SK-N-SH treated with all-trans-retinoic acid at 6 μM for 48 hours (cell line): ENCODE results near the gene DHRS12.

Experiments used
- ATAC-seq: fragments of 200-7000 bp; cut with Tn5 transposase; 3 replicates; pipeline ENCODE4 v1.9.1; 2020; ENCODE audit warnings: mild to moderate bottlenecking, moderate library complexity
- ARNTL ChIP-seq: fragments of 450-650 bp; formaldehyde crosslinking; IDR thresholded peaks from 2 replicates; pipeline ENCODE4 v1.5.0; 2020; ENCODE audit warnings: low read depth, mild to moderate bottlenecking, moderate library complexity, borderline replicate concordance
- BACH2 ChIP-seq: fragments of 250-450 bp; sonication (Bioruptor Pico); IDR thresholded peaks from 2 replicates; pipeline ENCODE4 v1.9.0; 2021; ENCODE audit warnings: mild to moderate bottlenecking, borderline replicate concordance
- CREB5 ChIP-seq: fragments of 250-450 bp; sonication (Bioruptor Pico); IDR thresholded peaks from 2 replicates; pipeline ENCODE4 v1.5.1; 2020; ENCODE audit warnings: low read depth, mild to moderate bottlenecking, moderate library complexity
- CSDC2 ChIP-seq: fragments of 250-450 bp; sonication (Bioruptor Pico); IDR thresholded peaks from 2 replicates; pipeline ENCODE4 v1.5.0; 2020; ENCODE audit warnings: mild to moderate bottlenecking, moderate library complexity
- CSRNP3 ChIP-seq: fragments of 250-450 bp; sonication (Bioruptor Pico); IDR thresholded peaks from 2 replicates; pipeline ENCODE4 v1.5.1; 2021; ENCODE audit warnings: mild to moderate bottlenecking, moderate library complexity
- ESRRG ChIP-seq: fragments of 250-450 bp; sonication (Bioruptor Pico); IDR thresholded peaks from 2 replicates; pipeline ENCODE4 v1.6.1; 2021; ENCODE audit warnings: mild to moderate bottlenecking
- GLIS3 ChIP-seq: fragments of 250-450 bp; sonication (Bioruptor Pico); IDR thresholded peaks from 2 replicates; pipeline ENCODE4 v1.5.0; 2020; ENCODE audit warnings: mild to moderate bottlenecking, moderate library complexity
- ISL1 ChIP-seq: fragments of 250-450 bp; sonication (Bioruptor Pico); IDR thresholded peaks from 2 replicates; pipeline ENCODE4 v2.1.2; 2022; ENCODE audit warnings: mild to moderate bottlenecking, moderate library complexity
- OSR1 ChIP-seq: fragments of 250-450 bp; sonication (Bioruptor Pico); IDR thresholded peaks from 2 replicates; pipeline ENCODE4 v1.8.0; 2022; ENCODE audit warnings: moderate library complexity, mild to moderate bottlenecking, inconsistent platforms
- PATZ1 ChIP-seq: fragments of 250-450 bp; sonication (Bioruptor Pico); IDR thresholded peaks from 2 replicates; pipeline ENCODE4 v1.8.0; 2020; ENCODE audit warnings: mild to moderate bottlenecking, moderate library complexity, borderline replicate concordance
- PPARA ChIP-seq: fragments of 250-450 bp; sonication (Bioruptor Pico); IDR thresholded peaks from 2 replicates; pipeline ENCODE4 v1.5.0; 2020; ENCODE audit warnings: mild to moderate bottlenecking, borderline replicate concordance
- RARB ChIP-seq: fragments of 250-450 bp; sonication (Bioruptor Pico); IDR thresholded peaks from 2 replicates; pipeline ENCODE4 v1.8.0; 2021; ENCODE audit warnings: mild to moderate bottlenecking, moderate library complexity
- SNAI2 ChIP-seq: fragments of 250-450 bp; sonication (Bioruptor Pico); IDR thresholded peaks from 2 replicates; pipeline ENCODE4 v1.5.0; 2020; ENCODE audit warnings: mild to moderate bottlenecking, moderate library complexity
- TCF4 ChIP-seq: fragments of 250-450 bp; sonication (Bioruptor Pico); IDR thresholded peaks from 2 replicates; pipeline ENCODE4 v1.8.0; 2021; ENCODE audit warnings: mild to moderate bottlenecking, moderate library complexity, borderline replicate concordance
- TOX ChIP-seq: fragments of 250-450 bp; sonication (Bioruptor Pico); IDR thresholded peaks from 2 replicates; pipeline ENCODE4 v1.8.0; 2021; ENCODE audit warnings: mild to moderate bottlenecking, moderate library complexity, borderline replicate concordance
- TSHZ2 ChIP-seq: fragments of 250-450 bp; sonication (Bioruptor Pico); IDR thresholded peaks from 2 replicates; pipeline ENCODE4 v1.5.0; 2020; ENCODE audit warnings: mild to moderate bottlenecking, moderate library complexity
- ZC3H10 ChIP-seq: fragments of 250-450 bp; sonication (Bioruptor Pico); IDR thresholded peaks from 2 replicates; pipeline ENCODE4 v1.5.1; 2021; ENCODE audit warnings: mild to moderate bottlenecking, moderate library complexity
- ZFP3 ChIP-seq: fragments of 250-450 bp; sonication (Bioruptor Pico); IDR thresholded peaks from 2 replicates; pipeline ENCODE4 v1.5.0; 2020; ENCODE audit warnings: mild to moderate bottlenecking, moderate library complexity
- ZFP30 ChIP-seq: fragments of 450-650 bp; formaldehyde crosslinking; IDR thresholded peaks from 2 replicates; pipeline ENCODE4 v1.5.0; 2022; ENCODE audit warnings: mild to moderate bottlenecking, moderate library complexity
- ZNF565 ChIP-seq: fragments of 450-650 bp; formaldehyde crosslinking; conservative IDR thresholded peaks from 2 replicates; pipeline ENCODE4 v1.5.0; 2020; ENCODE audit warnings: low read depth, mild to moderate bottlenecking, moderate library complexity
- ZNF70 ChIP-seq: fragments of 450-650 bp; formaldehyde crosslinking; IDR thresholded peaks from 2 replicates; pipeline ENCODE4 v1.5.0; 2020; ENCODE audit warnings: mild to moderate bottlenecking, moderate library complexity
- ZNF8 ChIP-seq: fragments of 450-650 bp; formaldehyde crosslinking; IDR thresholded peaks from 2 replicates; pipeline ENCODE4 v1.5.0; 2020; ENCODE audit warnings: mild to moderate bottlenecking, moderate library complexity

The DHRS12 gene

GRCh38 chr13:51781246-51782022, 22.5 kb downstream of the DHRS12 start (continued):
- no peak for TF ChIP-seq ZNF565 (CRISPR knock-in tag)

- no peak for ATAC-seq
- TF ChIP-seq ZNF565 (CRISPR knock-in tag), result no peak
These were observed 23.9 kb downstream of the DHRS12 start for GRCh38 chr13:51780099-51780498.

- TF ChIP-seq PPARA (no peak), CREB5 (CRISPR knock-in tag) (no peak), ISL1 (CRISPR knock-in tag) (no peak), ZNF70 (no peak), ZC3H10 (no peak), OSR1 (CRISPR knock-in tag) (no peak)
These were observed 25.6 kb downstream of the DHRS12 start for GRCh38 chr13:51778392-51778791.

GRCh38 chr13:51777921-51778320, 26.0 kb downstream of the DHRS12 start:
- no peak for TF ChIP-seq OSR1 (CRISPR knock-in tag)
- TF ChIP-seq ARNTL (CRISPR knock-in tag), result no peak
- no peak for TF ChIP-seq ZNF8
- no peak for TF ChIP-seq GLIS3 (CRISPR knock-in tag)
- TF ChIP-seq TOX (CRISPR knock-in tag), result no peak
- no peak for TF ChIP-seq ZNF70
- TF ChIP-seq CSDC2 (CRISPR knock-in tag), result no peak
- no peak for TF ChIP-seq ZFP3 (CRISPR knock-in tag)
- ATAC-seq, result no peak

More at GRCh38 chr13:51778392-51778791, 25.6 kb downstream of the DHRS12 start:
- ATAC-seq, result no peak

GRCh38 chr13:51776179-51776578, 27.8 kb downstream of the DHRS12 start:
- ATAC-seq, result no peak
- TF ChIP-seq GLIS3 (CRISPR knock-in tag), result no peak
- TF ChIP-seq ZFP3 (CRISPR knock-in tag), result no peak
- TF ChIP-seq ZNF70, result no peak
- TF ChIP-seq ESRRG, result no peak
- no peak for TF ChIP-seq TSHZ2
- no peak for TF ChIP-seq TCF4 (CRISPR knock-in tag)
- TF ChIP-seq OSR1 (CRISPR knock-in tag), result no peak
- no peak for TF ChIP-seq SNAI2
- TF ChIP-seq RARB, result no peak
- no peak for TF ChIP-seq ZFP30 (CRISPR knock-in tag)
- TF ChIP-seq CREB5 (CRISPR knock-in tag), result no peak
- no peak for TF ChIP-seq CSRNP3 (CRISPR knock-in tag)
- no peak for TF ChIP-seq PPARA
- no peak for TF ChIP-seq BACH2 (CRISPR knock-in tag)
- no peak for TF ChIP-seq ARNTL (CRISPR knock-in tag)
- TF ChIP-seq PATZ1 (CRISPR knock-in tag), result no peak
